ENCODE results near the gene GALNT18.
A peak's percentile ranks its signal among the peaks of the same experiment; 100 is the strongest.

The GALNT18 gene

DNA sequence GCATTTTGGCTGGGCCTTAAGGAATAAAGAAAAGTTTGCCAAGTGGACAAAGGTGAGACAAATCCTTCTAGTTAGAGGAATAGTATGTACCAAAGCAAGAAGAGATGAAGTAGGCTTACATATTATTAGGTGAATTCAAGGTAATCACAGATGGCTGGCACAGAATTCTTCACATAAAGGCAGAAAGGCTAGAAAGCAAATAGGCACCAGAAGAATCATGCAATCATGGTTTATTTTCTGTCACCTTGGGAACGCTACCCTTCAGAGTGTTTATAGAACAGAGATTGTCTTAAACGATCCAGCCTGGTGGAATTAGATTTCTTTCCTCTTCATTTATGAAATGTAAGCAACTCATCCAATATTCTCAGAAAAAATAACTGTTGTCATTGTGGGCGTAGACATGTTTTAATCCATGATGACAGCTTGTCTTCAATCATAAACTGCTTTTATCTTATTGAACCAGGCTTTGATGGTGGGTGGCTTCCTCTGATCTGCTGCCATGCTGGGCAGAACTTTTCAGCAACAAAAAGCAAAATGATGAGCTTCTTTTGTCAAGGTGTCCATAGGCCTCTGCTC is 219.8 kb downstream of the GALNT18 start:
- DNase-seq, result no peak

DNA sequence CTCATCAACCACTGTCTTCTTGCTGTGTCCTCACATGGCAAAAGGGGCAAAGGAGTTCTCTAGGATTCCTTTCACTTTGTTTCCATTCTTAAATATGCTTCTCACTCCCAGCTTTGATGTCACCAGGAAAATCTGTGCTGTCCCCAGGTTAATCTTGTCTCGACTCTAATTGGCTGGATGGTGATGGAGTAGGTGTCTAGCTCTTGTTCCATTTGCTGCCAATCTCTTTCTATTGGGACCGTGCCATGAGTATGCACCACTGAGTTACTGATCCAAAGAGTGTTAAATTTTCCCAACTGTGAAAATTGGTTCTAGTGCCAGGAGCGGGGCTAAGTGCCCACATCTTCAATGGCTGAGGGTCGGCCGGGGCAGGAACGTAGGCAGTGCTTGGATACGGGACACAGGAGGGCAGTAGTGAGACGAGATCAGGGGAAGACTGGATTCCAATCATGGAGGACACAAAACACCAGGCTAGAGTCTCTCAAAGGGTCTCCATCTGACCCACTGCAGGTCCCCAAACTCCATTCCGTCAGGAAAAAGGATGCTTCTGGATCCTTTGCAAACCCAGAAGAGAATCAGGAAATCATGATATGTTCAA is 221.1 kb downstream of the GALNT18 start:
- no peak for DNase-seq

DNA sequence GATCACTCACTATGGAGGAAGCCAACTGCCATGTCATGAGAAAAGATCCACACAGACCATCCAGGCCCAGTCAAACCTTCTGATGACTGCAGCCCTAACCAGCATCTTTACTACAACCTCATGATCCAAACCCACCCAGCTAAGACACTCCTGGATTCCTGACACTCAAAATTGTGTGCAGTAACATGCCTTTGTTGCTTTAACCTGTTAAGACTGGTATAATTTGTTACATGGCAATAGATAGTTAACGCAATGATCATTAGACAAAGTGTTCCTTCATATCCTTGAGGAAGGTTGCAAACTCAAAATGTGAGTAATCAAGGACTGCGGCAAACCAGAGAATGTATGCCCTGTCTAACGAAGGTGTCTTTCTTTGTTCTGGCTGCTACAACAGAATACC is 221.7 kb downstream of the GALNT18 start:
- DNase-seq, result no peak

DNA sequence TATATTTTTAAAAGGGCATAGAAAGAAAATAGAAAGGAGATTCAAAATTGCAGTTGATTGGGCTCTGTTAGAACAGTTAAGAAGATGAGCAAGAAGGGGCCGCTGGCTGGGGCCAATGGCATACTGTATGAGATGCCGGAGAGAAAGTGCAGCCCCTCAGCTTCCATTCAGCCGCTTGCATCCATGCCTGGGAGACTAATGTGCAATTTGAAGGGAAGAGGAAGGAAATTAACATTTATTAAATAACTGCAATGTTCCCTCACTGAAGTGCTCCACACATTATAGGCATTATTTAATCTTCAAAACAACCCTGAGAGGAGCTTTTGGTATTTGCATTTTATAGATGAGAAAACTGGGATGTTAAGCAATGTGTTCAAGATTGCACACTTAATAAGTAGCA is 224.0 kb downstream of the GALNT18 start:
- DNase-seq, result no peak

DNA sequence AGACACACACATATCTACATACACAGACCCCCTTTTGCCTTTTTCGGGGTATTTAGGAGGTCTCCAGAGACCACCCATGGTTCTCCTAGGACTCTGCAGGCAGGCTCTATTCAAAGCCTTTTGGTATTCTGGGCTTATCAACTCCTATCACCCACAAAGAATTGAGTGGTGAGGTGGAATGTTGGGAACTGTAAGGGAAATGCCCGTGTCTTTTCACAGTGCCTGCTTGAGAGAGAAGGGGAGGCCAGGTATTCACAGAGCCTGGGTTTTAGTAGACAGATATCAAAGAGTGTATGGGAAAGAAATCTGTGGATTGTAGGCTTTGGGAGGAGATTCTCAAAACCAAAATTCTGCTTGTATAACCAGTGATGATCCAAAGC is 224.8 kb downstream of the GALNT18 start:
- no peak for DNase-seq

DNA sequence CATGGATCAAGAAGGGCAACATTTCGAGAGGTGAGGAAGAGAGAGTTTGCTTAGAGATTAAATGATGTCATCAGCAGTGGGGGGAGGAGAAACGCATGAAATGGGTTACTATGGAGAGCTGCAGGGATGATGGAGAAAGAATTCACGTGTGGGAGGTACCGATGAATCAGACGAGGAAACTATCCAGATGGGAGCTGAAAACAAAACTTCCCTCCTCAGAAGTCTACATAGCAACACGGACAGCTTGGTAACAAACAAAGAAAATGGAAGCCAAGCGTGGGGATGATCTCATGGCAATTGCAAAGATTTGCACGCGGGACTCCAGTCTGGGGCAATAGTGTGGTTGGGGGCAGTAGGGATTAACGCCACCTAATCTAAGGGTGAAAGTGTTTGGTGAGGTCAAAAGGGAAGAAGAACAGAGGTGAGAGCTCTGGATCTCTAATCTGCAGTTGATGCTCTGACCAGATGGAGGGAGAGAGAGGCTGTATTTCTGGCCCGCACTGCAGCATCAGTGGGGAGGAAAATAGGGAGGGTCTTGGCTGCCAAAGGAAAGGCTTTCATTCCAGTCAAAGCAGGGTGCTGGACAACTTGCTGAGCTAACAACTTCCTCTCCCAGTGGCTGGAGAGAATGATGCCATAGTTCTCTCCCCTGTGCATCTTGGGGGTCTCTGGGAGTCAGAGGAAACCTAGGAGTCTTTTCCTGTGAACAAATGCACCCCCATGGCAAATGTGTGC is 225.3 kb downstream of the GALNT18 start:
- no peak for DNase-seq

DNA sequence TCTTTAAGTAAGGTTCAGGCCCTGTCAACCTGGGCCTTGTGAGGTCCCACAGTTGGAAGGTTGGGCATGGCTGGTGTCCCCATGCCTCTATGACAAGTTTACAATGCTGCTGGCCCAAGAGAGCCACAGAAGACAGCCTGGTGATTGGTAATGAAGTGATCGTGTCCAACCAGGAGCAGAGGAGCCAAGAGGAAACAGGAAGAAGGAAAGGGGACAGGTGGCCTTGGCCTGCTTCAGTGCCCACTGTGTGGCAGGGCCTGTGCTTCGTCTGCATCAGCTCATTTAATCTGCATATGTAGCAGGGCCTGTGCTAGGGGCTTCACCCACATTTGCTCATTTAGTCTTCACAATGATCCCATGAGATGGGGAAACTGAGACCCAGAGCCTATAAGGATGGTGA is 226.7 kb downstream of the GALNT18 start:
- no peak for DNase-seq

DNA sequence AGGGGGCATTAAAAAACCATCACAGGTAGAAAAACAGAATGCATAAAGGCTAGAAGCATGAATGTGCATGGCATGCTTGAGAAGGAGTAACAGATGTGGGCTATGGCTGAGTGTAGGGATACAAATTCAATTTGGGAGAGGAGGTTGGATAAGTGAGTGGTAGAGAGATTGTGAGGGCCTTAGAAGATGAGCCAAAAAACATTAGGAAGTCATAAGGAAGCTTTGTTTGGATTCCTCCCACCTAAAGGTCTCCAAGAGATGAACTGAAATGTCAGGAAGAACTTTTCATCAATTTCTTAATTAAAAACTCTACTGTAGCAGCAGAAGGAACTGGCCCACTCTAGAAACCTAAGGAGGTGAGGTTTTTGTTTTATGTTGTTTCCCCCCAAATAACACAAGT is 227.6 kb downstream of the GALNT18 start:
- DNase-seq, result no peak

DNA sequence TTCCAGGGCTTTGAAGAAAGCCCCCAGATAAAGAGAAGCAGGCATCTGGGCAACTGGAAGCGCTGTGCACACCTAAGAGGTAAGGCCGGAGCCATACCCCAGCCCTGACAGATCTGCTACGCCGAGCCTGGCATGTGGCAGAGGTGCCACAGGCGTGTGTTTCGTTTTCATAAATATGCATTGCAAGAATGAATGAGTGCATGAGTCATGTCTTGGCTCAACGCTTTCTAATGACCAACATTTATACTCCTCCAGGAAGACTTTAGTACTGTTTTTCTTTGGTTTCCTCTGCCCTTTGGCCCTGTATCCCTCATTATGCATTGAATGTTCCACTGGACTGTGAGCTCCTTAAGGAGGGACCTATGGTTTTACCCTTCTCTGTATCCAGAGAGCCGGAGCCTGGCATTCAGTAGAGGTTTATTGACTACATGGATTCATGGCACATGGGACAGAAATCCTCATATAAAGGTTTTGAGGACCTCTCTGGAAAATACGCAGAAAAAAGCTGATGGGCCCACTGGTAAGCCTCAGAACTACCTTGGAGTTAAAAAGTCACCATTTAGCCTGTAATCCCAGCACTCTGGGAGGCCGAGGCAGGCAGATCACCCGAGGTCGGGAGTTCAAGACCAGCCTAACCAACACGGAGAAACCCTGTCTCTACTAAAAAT is 229.9 kb downstream of the GALNT18 start:
- DNase-seq, result no peak

DNA sequence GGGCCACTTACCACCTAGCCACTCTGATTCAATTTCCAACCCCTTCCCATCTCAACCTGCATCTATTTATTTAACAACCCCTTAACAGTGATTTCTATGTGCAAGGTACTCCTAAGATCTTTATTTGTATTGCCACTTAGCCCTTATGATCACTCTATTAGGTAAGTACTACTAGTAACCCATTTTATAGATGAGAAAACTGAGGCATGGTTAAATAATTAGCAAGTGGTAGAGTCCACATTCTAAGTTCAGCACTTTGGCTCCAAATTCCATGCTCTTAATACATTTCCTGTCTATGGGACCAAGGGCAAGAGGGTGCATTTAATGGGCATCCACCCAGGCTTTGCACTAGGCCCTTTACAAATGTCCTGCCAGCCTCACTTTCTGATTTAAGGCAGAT is 230.6 kb downstream of the GALNT18 start:
- no peak for DNase-seq

DNA sequence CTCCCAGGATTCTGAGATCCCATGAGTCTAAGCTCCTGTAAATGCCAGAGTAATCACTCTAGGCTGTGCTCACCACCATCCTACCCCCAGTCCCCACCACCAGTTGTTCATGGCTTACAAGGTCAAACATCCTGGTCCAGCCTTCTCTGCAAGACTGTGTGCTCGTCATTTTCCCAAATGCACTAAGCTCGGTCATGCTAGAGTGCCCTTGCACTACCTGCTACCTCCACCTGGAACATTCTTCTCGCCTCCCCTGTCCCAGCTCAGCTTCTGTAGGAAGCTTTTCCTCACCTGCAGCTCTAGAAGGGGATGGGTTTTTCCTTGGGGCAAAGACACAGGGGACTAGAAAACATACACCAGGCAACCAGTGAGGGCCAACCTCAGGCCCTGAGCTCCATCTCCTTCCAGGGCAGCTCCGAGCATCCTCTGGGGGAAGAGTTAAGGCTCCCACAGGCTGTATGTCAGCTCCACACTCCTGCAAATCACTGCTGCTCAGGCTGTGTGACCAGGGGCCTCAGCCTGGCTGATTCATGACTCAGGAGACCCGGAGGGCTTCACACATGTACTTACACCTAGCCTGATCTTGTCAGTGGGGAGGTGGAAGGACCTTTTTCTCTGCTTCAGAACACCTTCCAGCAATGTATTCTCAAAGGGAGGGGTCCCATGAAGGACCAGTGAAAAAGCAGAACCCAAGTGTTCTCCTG is 231.6 kb downstream of the GALNT18 start:
- no peak for DNase-seq

DNA sequence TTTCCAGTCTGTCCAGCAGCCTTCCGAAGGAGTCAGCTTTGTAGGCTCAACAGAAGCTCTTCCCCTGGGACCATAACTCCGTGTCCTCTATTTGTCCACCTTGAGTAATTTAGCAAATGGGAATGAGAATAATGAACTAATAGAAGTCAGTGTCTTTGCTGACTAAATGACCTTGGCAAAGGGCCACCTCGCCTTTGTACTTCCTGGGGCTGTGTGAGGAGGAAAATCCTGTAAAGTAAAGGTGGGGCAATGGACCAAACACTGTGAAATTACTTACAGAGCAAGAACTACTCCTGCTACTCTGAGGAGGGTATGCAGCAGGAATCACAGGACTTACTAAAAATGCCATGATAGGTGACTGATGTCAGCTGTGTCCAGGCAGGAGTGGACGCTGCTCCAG is 232.6 kb downstream of the GALNT18 start:
- DNase-seq, result no peak

DNA sequence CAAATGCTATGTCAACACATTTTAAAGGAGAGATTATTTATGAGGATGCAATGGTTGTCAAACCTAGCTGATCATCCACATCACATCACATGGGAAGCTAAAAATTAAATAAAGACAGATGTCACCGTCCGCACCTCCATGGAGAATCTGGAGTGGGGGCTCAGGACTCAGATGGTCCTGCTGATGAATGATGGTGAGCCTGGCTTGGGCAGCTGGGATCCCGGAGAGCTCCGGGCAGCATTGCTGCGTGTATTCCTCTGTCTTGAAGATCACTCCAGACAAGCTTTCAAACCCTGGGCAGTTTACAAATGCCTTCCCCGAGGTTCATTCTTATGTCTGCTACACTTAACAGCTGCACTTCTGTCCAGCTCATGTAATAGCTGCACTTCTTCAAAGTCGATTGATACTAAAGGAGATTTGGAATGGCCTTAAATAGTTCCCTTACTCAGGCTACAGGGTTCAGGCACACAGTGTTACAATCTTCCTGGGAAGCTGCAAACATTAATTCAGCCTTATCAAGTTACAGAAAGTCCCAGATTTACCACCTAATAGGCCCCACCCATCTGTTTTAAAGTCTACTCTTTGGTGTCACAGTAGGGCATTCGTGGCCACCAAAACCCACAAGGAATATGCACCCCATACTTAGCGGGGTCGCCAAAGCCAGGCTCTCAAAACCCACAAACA is 234.0 kb downstream of the GALNT18 start:
- DNase-seq, result no peak

DNA sequence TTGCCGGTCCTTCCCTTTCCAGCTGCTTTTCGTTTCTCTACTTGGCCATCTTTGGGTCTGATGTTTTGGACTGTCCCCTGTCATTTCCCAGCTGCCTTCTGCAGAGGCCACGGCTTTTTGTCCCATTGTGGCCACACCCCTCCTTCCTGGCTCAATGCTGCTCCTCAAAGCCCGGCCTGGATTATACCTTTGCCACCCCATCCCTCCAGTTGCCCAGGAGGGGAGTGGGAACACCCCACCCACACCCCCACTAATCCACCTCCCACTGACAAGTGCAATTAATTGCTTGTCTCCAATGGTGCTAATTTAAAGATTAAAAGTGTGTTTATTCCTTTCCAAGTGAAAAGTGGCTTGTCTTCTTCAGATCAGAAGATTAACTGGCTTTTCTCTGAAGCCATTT is 234.6 kb downstream of the GALNT18 start:
- no peak for DNase-seq

DNA sequence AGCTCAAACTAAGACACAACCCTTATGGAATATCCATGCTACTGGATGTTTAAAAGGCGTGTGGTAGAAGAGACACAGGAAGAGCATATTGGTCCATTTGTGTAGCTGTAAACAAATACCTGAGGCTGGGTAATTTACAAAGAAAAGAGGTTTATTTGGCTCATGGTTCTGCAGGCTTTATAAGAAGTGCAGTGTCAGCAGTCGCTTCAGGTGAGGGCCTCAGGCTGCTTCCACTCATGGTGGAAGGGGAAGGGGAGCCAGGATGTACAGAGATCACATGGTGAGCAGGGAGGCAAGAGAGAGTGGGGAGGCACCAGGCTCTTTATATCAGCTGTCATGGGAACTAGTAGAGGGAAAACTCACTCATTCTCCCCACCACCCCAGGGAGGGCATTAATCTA is 237.0 kb downstream of the GALNT18 start:
- DNase-seq, result no peak

DNA sequence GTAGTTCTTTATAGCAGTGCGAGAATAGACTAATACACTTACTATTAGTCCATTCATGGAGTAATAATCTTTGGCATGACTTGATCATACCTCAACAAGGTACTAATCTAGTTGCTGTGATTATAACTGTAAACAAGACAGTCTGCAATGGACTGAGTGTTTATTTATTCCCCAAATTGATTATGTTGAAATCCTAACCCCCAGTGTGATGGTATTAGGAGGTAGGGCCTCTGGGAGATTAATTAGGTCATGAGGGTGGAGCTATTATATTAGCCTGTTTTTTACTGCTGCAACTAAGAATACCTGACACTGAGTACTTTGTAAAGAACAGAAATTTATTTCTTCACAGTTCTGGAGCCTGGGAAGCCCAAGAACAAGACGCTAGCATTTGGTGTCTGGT is 237.8 kb downstream of the GALNT18 start:
- no peak for DNase-seq

DNA sequence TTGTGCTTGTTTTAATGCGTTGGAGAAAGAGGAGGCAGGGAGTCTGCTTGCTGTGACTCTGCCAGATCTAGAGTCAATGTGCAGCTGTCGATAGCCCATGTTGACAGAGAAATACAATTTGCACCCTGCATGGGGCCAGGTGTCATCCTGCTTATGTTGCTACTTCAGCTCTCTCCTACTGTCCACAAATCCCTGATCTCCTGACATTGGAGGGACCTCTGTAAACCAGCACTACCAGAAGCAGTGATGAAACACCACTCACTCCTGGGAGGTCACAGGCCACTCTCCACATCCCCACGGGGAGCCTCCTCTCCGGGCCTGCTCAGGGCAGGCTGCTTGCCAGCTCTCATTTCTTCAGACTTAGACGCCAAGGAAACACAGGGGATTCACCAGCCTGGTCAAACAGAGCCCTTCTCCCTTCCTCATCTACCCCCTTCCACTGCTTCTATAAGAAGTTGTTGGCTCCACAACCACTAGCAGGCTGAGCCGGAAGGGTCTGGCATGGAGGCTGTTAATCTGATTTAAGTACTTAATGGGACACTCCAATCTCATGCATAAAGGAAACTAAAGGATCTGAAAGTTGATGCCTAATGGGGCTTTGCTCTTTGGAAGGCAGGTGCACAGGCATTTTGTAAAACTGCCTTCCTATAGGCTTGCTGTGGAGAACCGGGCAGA is 238.8 kb downstream of the GALNT18 start:
- peak; percentile 49 for DNase-seq

DNA sequence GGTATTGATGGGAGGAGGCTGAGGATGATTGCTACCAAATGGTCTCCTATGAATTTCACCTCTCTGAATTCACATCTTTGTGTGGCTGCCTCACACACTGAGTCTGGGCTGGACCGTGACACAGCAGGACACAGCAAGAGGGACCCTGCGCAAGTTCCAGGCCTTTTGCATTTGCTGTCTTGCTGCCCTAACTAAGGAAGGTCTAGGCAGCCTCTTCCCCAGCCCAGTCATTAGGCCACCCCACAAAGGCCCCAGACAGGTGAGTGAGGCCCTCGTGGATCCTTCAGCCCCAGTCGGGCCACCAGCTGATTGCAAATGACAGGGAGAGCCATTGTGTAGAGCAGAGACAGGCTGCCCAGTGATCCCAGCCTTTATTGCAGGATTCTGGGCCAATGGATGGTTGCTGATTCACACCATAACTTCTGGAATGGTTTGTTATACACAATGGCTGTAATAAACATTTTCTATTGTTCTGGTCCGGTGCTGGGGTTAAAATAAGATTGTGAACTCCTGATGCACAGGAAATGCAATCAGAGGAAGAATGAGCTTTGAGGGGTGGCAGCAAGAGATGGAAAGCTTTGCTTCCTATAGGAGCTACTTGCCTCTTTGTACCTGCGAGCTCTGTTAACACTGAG is 240.2 kb downstream of the GALNT18 start:
- no peak for DNase-seq

DNA sequence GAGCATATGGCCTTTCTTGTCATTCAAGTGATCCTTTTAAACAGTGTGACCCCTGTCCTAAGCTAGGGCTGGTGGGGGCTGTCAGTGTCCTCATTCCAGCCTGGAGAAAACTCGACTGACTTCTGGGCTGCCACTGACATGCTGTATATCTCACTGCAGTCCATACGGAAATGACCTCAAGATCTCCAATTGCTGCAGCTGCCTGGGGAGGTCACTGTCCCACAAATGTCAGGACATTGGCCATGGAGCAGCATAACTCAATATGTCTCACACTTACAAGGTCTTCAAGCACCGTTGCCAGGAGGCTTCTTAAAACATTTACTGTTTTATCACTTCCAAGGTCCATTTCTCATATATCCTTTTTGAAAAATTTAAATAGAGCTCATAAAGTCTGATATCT is 240.9 kb downstream of the GALNT18 start:
- no peak for DNase-seq

DNA sequence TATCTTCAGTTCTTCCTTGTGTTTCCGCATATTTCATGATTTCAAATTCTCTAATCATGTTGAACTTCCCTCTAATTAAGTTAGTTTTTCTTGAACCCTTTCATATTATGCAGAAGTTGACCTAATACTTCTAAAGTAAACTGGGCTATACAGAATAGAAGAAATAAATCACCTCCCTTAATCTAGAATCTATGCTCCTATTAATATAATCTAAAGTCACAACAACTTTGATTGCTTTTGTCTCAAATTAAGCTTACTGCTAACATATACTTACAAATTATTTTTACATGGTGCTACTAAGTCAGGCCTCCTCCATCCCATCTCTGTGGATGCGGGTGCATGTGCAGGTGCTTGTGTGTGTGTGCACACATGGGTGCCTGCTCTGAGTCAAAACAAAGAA is 241.5 kb downstream of the GALNT18 start:
- DNase-seq, result no peak

DNA sequence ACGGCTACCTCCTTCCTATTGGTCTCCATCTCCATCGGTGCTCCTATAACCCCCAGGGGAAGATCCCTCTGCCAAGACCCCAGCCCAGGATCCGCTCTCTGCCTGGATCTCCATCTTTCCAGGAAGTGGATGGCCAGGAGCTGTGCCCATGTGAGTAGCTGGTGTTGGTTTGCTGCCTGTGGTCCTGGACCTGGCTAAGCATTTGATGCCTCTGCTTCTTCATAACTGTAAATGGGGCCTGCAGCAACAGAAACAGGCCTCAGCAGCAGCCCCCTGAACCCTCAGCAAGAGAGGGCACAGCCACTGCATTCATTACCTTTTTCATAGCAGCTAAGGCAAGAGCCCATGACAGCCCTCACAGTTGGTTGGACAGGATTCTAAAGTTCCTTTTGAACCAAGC is 242.1 kb downstream of the GALNT18 start:
- DNase-seq, result no peak
